ENCODE measurements around the gene OPCML.

OPCML gene

DNA sequence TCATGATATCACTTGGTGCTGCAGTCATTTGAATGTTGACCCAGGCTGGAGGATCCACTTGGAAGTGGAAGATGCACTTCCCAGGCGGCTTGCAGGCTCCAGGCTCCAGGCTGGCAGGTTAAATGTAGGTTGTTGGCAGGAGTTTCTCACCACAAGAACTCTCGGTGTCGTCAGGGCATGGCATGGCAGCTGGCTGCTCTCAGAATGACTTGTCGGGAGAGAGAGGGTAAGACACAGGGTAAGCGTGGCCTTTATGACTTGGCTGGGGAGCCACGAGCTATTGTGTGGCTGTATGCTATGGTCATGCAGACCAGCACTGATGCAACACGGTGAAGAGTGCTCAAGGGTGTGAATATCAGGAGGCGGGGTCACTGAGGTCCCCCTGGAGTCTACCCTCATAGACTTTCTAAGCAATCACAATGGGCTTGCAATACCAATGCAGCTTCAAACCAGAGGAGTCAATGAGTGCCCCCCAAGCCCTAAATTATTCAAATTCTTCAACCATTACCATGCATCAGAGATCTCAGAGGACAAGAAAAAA, 1027.7 kb downstream of the OPCML start:
- no peak overlapping the region for H3K27ac ChIP-seq
- no peak for TF ChIP-seq CTCF (conservative IDR thresholded peaks at IDR 0.05)

- no peak overlapping the region for H3K27ac ChIP-seq
- no peak for TF ChIP-seq CTCF (conservative IDR thresholded peaks at IDR 0.05)
These were observed 1030.9 kb downstream of the OPCML start for GRCh38 chr11:132501356-132501755.

DNA sequence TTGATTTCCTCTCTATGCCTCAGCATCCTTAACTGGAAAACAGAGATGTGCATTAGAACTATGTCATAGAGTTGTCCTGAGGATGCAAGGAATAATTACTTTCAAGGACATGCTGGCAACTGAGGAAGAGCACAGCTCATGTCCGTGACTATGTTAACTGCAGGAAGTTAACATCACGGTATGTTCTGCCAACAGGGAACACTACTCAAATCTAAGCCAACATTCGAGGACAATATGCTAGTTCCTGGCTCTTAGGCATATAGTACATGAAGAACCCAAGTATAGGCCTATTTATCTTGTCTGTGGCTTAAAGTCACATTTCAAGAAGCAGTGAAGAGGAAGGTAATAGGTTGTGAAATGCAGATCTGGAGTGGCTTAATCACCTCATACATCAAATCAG, 1032.6 kb downstream of the OPCML start:
- H3K27ac ChIP-seq: peak overlapping the region; percentile 62
- no peak for TF ChIP-seq CTCF (conservative IDR thresholded peaks at IDR 0.05)

DNA sequence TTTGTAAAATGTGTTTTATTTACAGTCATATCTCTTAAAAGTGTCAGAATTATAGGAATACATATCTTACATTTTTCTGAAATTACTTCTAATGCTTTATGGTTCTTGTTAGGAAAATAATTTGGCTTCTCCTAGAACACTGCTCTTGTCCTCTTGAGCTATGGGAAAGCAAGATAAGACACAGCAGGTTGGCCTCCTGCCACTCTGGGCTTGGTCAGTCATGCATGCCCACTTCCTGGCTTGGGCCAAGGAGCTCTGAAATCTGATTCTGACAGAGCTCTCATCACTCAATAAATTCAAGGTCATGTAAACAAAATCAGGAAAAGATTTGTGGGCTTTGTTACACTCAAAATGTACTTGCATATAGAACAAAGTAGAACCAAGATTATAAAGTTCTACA, 1036.0 kb downstream of the OPCML start:
- TF ChIP-seq CTCF (conservative IDR thresholded peaks at IDR 0.05): no peak
- peak overlapping the region; percentile 75 for H3K27ac ChIP-seq

GRCh38 chr11:132493801-132494200, 1038.5 kb downstream of the OPCML start:
- no peak for TF ChIP-seq CTCF (conservative IDR thresholded peaks at IDR 0.05)
- H3K27ac ChIP-seq: no peak overlapping the region

DNA sequence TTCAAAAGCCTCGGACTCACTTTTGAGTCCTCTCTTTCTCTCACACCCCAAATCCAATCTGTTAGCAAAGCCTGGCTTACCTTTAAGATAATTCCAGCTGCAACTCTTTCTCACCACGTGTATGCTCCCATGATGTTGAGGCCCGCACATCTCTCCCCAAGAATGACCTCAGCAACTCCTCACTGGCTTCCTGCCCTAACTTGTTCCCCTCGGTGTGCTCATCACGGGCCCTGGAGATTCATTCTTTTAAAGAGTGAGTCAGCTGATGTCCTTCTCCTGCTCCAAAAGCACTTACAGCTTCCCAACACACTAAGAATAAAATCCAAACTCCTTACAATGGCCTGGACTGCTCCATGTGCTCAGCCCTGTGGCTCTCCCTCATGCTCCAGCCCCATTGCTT, 1041.3 kb downstream of the OPCML start:
- no peak for TF ChIP-seq CTCF (conservative IDR thresholded peaks at IDR 0.05)
- H3K27ac ChIP-seq: no peak overlapping the region

- no peak for TF ChIP-seq CTCF (conservative IDR thresholded peaks at IDR 0.05)
- H3K27ac ChIP-seq: no peak overlapping the region
These were observed 1046.2 kb downstream of the OPCML start for GRCh38 chr11:132486060-132486459.

All from VCaP (cell line).